A673 (cell line): ENCODE measurements around the gene EPHX1. TPM values are rescaled to one million over a fixed set of nuclear protein-coding genes. Genes with fewer than 3 reads are reported as not detected.
"Not testable (repeated sequence)": the region's sequence is repeated elsewhere in the genome, so short reads cannot be mapped to it uniquely, and the experiment has no call there.

Experiments used
- BruUV-seq: library from RNA; stranded (reverse); fragments of 400-500 nt; replicated peaks from 2 replicates; lab custom pipeline; 2021; lab: Mats Ljungman, UMichigan
- CTCF ChIA-PET: fragments of 300-600 bp; sonication (Branson Sonifier 250); formaldehyde crosslinking; loops from one replicate; lab custom pipeline; 2022; ENCODE audit warnings: antibody characterized with exemption; lab: Charles Lee
- POLR2A ChIA-PET: fragments of 300-600 bp; sonication (Branson Sonifier 250); formaldehyde crosslinking; loops from one replicate; lab custom pipeline; 2022; ENCODE audit warnings: antibody characterized with exemption; ENCODE audit not compliant: low non-redundant PET; lab: Charles Lee
- DNase-seq: peaks from one replicate; pipeline ENCODE4 v3.0.0-alpha.2; 2015; ENCODE audit warnings: low spot score
- H3K27ac ChIP-seq: fragments of 200-600 bp; sonication (generic); 2 replicates; pipeline ENCODE4 v1.5.1; 2016; ENCODE audit warnings: mixed run types, low read depth, mild to moderate bottlenecking, mixed read lengths, antibody characterized with exemption, low read length; ENCODE audit not compliant: poor library complexity, severe bottlenecking
- H3K27me3 ChIP-seq: fragments of 200-600 bp; sonication (generic); replicated peaks from 2 replicates; pipeline ENCODE4 v1.6.1; 2017; ENCODE audit warnings: mixed run types, low read depth, mild to moderate bottlenecking, mixed read lengths, antibody characterized with exemption, low read length; ENCODE audit not compliant: insufficient read depth, poor library complexity
- H3K36me3 ChIP-seq: fragments of 200-600 bp; sonication (generic); 2 replicates; pipeline ENCODE4 v1.6.1; 2016; ENCODE audit warnings: mixed run types, mild to moderate bottlenecking, mixed read lengths, antibody characterized with exemption, low read length; ENCODE audit not compliant: insufficient read depth, poor library complexity, severe bottlenecking
- H3K4me1 ChIP-seq: fragments of 200-600 bp; sonication (generic); 2 replicates; pipeline ENCODE4 v1.6.1; 2017; ENCODE audit warnings: mixed run types, mild to moderate bottlenecking, mixed read lengths, antibody characterized with exemption, low read length; ENCODE audit not compliant: insufficient read depth, poor library complexity, severe bottlenecking
- H3K4me3 ChIP-seq: fragments of 200-600 bp; sonication (generic); 2 replicates; pipeline ENCODE4 v1.5.1; 2016; ENCODE audit warnings: low read depth, mixed run types, mild to moderate bottlenecking, mixed read lengths, low read length; ENCODE audit not compliant: poor library complexity, severe bottlenecking
- H3K9me3 ChIP-seq: fragments of 200-600 bp; sonication (generic); 2 replicates; pipeline ENCODE4 v1.6.1; 2016; ENCODE audit warnings: mixed run types, low read depth, mild to moderate bottlenecking, mixed read lengths, antibody characterized with exemption, low read length; ENCODE audit not compliant: poor library complexity, severe bottlenecking
- EZH2 ChIP-seq: fragments of 200-600 bp; sonication (generic); IDR thresholded peaks from 2 replicates; pipeline ENCODE4 v1.6.1; 2017; ENCODE audit warnings: borderline replicate concordance, low read depth, mild to moderate bottlenecking, mixed read lengths, antibody characterized with exemption, low read length; ENCODE audit not compliant: poor library complexity, severe bottlenecking
- intact Hi-C: fragments of 100-400 bp; cut with micrococcal nuclease; formaldehyde crosslinking; loops from one replicate; pipeline ENCODE4 v1.10.0; 2022; ENCODE audit not compliant: unreplicated experiment
- total RNA-seq: library from RNA; stranded (reverse); gene quantifications from 2 replicates; pipeline ENCODE4 v1.2.3, GENCODE V29; 2021
- TF ChIP-seq, protein P1 (sequence below): fragments of 300-800, 200-600 bp; sonication (generic); conservative IDR thresholded peaks from 2 replicates; pipeline ENCODE4 v1.5.1; 2017; ENCODE audit warnings: low read depth, mild to moderate bottlenecking, antibody characterized with exemption, low read length, moderate library complexity, mixed read lengths

Gene EPHX1
- total RNA-seq, 1 experiment from 2014 or later: 22.4 TPM

- H3K4me1 ChIP-seq: peaks cover 35% of the 10 kb centered on the region
- peak within 1 kb of the TSS; percentile 71 for H3K4me3 ChIP-seq
- ChIA-PET CTCF (interaction anchor here (0.6 to 1.8 kb wide), 13 partner anchors 15 to 307 kb away, joined by 3 to 12 read pairs (median 3); partner anchors contain the start of gene TMEM63A), POLR2A (interaction anchor here (0.5 to 1.0 kb wide), 7 partner anchors 146 to 1234 kb away, joined by 3 to 8 read pairs (median 3); partner anchors contain the start of gene PYCR2)
- TF ChIP-seq, protein P1, sequence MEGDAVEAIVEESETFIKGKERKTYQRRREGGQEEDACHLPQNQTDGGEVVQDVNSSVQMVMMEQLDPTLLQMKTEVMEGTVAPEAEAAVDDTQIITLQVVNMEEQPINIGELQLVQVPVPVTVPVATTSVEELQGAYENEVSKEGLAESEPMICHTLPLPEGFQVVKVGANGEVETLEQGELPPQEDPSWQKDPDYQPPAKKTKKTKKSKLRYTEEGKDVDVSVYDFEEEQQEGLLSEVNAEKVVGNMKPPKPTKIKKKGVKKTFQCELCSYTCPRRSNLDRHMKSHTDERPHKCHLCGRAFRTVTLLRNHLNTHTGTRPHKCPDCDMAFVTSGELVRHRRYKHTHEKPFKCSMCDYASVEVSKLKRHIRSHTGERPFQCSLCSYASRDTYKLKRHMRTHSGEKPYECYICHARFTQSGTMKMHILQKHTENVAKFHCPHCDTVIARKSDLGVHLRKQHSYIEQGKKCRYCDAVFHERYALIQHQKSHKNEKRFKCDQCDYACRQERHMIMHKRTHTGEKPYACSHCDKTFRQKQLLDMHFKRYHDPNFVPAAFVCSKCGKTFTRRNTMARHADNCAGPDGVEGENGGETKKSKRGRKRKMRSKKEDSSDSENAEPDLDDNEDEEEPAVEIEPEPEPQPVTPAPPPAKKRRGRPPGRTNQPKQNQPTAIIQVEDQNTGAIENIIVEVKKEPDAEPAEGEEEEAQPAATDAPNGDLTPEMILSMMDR: peak; percentile 97
- TF ChIP-seq EZH2: no peak
- H3K27me3 ChIP-seq: no peaks in the 10 kb centered on the region
- H3K36me3 ChIP-seq: peaks cover 20% of the 10 kb centered on the region
- peak within 1 kb of the TSS; percentile 91 for H3K27ac ChIP-seq
- H3K9me3 ChIP-seq: no peaks in the 10 kb centered on the region
- DNase-seq: peak; percentile 100
- TSS peak; percentile 72 for BruUV-seq
- intact Hi-C loops: loop anchor here (5.0 to 10.0 kb wide), 5 partner anchors 35 to 243 kb away; partner anchors contain the start of gene EPHX1
Observed at GRCh38 chr1:225777583-225778336, 32.2 kb upstream of the EPHX1 start, which contains the start of gene SRP9. TSS of gene SRP9 (plus strand) at chr1:225777826. CDS start at chr1:225777941, 115 bp downstream.

- H3K4me3 ChIP-seq: peak overlapping the region; percentile 71
- no peaks in the 10 kb centered on the region for H3K9me3 ChIP-seq
- TF ChIP-seq EZH2: no peak
- TF ChIP-seq, protein P1: no peak
- BruUV-seq: no TSS peak
- no peaks in the 10 kb centered on the region for H3K27me3 ChIP-seq
- H3K27ac ChIP-seq: peak overlapping the region; percentile 91
- intact Hi-C loops: loop anchor here (5.0 to 10.0 kb wide), 5 partner anchors 34 to 244 kb away; partner anchors contain the start of gene EPHX1
- ChIA-PET CTCF (interaction anchor here (1.1 to 1.8 kb wide), 4 partner anchors 31 to 304 kb away, joined by 3 to 12 read pairs (median 4); no protein-coding TSS in a partner anchor), POLR2A (interaction anchor here (0.6 to 1.0 kb wide), 5 partner anchors 146 to 1235 kb away, joined by 3 to 8 read pairs (median 3); partner anchors contain the start of gene PYCR2)
- peaks cover 36% of the 10 kb centered on the region for H3K4me1 ChIP-seq
- peaks cover 25% of the 10 kb centered on the region for H3K36me3 ChIP-seq
- DNase-seq: no peak
Observed at GRCh38 chr1:225778337-225778669, 31.6 kb upstream of the EPHX1 start.

DNA sequence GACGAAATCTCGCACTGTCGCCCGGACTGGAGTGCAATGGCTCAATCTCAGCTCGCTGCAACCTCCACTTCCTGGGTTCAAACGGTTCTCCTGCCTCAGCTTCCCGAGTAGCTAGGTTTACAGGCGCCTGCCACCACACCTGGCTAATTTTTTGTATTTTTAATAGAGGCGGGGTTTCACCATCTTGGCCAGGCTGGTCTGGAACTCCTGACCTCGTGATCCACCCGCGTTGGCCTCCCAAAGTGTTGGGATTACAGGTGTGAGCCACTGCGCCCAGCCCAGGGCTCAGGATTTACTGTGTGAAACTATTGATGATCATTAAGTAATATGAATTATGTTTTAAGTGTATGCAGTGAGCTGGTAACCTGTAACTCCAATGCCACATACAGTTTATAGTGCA, 30.8 kb upstream of the EPHX1 start:
- H3K27me3 ChIP-seq, DNase-seq, BruUV-seq, H3K9me3 ChIP-seq, POLR2A ChIA-PET: not testable (repeated sequence)
- intact Hi-C loops: loop anchor here (5.0 to 10.0 kb wide), 5 partner anchors 33 to 244 kb away; partner anchors contain the start of gene EPHX1
- H3K27ac ChIP-seq: peak overlapping the region; percentile 91
- H3K36me3 ChIP-seq: peaks cover 34% of the 10 kb centered on the region
- peaks cover 36% of the 10 kb centered on the region for H3K4me1 ChIP-seq
- H3K4me3 ChIP-seq: peak overlapping the region; percentile 71
- CTCF ChIA-PET: interaction anchor here (0.6 to 0.7 kb wide), 4 partner anchors 133 to 444 kb away, joined by 3 to 8 read pairs (median 5); partner anchors contain the start of gene MIXL1
